NOMO-1 treated with dmso at 0.1 percent for 144 hours (cell line): ENCODE measurements around the gene ERCC2.
"Not testable (repeated sequence)": the region's sequence is repeated elsewhere in the genome, so short reads cannot be mapped to it uniquely, and the experiment has no call there.

Experiments used
- DNase-seq: peaks from one replicate; lab custom pipeline; 2025; ENCODE audit not compliant: unreplicated experiment; lab: John Stamatoyannopoulos, UW

The ERCC2 gene

DNA sequence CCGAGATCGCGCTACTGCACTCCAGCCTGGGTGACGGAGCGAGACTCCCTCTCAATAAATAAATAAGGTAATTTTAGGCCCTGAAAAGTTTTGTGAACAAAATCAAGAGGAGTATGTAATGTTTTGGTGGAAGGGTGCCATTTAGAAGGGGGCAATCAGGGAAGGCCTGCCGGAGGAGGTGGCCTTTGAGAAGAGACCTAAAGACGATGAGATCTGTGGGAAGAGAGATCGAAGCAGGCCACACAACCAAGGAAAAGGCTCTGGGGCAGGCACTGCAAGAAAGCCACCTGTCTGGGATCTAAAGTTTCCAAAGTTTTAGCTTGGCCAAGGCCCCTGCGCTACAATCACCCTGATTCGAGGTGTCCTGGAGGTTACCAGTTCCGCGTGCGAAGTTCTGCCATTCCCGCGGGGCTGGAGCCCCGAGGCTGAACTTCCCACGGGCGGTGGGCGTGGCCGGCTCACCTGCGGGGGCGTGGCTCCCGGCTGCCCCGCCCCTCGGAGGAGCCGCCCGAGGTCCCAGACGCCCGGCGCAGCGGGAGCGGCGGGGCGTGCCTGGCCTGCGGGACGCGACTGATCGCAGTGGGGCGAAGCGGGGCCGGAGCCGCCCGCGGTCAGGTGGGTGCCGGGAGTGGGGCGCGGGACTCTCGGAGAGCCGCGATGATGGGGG, 30.0 kb downstream of the ERCC2 start, which contains the start of gene KLC3:
TSS of gene KLC3 (plus strand) at position 519 of the 667 bp plus-strand sequence. CDS start 4,792 bp downstream, outside the sequence.
- no peak for DNase-seq

DNA sequence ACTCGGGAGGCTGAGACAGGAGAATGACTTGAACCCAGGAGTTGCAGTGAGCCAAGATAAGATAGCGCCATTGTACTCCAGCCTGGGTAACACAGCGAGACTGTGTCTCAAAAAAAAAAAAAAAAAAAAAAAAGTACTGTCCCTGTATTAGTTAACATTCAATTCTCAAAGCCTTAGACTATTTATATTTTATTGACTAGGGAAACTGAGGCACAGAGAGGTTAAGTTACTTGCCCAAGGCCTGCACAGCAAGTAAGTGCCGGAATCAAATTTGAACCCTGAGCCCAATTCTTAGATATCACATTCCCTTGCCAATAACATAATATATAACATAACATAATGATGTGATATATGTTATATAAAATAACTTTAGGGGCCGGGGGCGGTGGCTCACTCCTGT, 30.7 kb downstream of the ERCC2 start:
- no peak for DNase-seq

DNA sequence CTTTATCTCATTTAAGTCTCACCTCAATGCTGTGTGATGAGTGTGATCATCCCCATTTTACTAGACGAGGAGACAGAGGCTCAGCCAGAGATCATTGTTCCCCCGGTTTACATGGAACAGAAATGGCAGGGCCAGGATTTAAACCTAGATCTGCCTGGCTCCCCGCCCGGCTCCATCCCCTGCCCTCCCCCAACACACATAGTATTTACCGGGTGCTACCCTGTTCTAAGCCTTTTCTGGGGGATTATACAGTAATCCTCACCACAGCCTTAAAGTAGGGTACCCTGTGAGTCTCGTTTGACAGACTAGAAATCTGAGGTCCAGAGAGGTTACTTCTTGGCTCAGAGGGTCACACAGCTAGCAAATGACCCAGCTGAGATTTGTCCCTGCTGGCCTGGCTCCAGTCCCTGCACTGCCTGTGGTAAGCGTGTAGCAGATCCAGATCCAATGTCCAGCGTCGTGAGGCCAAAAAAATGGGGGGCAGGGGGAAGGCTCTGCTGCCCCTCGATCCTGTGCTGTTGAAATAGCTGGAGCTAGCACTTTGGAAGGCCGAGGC, 33.6 kb downstream of the ERCC2 start:
- no peak for DNase-seq

DNA sequence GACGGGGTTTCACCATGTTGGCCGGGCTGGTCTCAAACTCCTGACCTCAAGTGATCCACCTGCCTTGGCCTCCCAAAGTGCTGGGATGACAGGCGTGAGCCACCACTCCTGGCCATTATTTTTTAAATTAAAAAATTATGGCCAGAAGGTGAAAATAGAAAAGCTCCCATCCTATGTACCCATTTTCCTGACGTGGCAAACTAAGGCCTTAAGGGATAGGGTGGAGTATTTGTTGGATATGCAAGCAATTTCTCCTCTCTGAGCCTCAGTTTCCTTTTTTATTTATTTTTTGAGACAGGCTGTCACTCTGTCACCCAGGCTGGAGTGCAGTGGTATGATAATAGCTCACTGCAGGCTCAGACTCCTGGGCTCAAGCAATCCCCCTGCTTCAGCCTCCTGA, 35.5 kb downstream of the ERCC2 start:
- DNase-seq, result not testable (repeated sequence)

DNA sequence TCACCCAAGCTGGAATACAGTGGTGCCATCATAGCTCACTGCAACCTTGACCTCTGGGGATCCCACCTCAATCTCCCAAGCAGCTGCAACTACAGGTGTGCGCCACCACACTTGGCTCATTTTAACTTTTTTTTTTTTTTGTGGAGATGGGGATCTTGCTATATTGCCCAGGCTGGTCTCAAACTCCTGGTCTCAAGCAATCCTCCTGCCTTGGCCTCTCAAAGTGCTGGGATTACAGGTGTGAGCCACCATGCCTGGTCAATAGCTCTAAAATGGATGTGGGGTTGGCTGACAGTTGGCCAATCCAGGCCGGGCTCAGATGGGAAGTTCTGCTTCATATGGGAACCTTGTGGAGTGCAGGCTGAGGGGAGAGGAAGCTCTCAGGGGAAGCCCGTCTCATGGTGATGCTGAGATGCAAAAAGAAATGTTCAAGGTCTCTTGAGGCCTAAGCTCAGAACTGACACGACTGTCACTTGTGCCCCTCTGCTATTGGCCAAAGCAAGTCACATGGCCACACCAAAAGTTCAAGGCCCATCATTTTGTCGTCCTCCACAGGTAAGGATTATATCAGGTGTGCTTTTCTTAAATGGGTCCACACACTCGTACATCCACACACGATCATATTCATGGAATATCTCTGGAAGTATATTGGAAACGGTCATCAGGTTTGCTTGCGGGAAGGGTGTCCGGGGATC, 36.6 kb downstream of the ERCC2 start:
- DNase-seq, result no peak

DNA sequence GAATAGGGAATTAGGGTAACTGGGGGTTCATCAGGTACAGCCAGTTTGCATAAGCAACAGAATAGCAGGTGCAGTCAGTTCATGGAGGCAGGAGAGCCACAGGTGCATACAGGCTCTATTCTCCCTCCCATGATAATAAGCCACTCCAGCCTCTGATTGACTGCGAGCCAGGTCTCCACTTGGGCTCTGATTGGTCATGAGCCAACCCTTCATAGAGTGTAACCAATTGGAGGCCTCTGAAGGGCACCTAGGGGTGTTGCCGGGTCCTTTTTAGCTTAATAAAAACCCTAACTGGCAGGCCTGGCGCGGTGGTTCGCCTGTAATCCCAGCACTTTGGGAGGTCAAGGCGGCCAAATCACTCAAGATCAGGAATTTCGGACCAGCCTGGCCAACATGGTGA, 39.0 kb downstream of the ERCC2 start:
- DNase-seq, result no peak

DNA sequence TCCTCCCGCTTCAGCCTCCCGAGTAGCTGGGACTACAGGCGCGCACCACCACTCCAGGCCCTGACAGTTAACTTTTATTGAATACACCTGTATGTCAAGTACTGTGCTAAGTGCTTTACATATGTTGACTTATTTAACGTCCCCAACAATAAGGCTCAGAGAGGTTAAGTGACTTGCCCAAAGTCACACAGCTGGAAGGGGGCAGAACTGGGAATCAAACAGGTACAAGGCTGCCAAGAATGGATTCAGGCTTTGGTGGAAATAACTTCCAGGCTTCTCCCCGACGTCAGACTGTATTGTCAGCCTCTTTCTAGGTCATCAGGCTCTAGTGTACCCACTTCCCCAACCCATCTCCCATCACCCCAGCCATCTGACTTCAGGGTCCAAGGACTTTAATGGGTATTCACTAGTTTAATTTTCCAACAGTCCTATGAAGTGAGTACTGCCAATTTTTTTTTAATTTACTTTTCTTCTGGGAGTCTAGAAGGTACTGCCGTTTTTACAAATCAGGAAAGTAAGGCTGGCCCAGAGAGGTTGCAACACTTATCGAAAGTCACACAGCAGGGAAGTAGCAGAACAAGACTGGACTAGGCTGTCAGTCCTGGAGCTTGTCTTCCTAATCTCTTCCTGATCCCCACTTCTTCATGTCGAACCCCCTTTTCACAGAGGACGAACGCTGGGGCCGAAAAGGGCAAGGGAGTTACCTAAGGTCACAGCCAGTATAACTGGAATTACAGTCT, 42.8 kb downstream of the ERCC2 start:
- no peak for DNase-seq

DNA sequence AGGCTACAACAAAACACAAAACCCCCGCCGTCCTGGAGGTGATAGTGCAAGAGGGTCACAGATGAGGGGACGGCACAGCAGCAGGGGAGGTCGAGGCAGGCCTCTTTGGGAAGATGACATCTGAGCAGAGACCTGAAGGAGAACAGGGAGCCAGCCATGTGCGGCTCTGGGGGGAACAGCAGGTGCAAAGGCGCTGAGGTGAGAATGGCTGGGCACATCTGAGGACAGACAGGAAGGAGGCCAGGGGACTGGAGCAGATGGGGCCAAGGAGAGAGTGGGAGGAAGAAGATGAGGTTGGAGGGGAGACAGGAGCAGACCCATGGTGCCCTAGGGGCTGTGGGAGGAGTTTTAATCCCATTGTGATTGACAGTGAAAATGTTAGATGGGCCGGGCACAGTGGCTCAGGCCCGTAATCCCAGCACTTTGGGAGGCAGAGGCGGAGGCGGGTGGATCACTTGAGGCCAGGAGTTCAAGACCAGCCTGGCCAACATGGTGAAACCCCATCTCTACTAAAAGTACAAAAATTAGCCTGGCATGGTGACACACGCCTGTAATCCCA, 45.9 kb downstream of the ERCC2 start:
- DNase-seq, result no peak

DNA sequence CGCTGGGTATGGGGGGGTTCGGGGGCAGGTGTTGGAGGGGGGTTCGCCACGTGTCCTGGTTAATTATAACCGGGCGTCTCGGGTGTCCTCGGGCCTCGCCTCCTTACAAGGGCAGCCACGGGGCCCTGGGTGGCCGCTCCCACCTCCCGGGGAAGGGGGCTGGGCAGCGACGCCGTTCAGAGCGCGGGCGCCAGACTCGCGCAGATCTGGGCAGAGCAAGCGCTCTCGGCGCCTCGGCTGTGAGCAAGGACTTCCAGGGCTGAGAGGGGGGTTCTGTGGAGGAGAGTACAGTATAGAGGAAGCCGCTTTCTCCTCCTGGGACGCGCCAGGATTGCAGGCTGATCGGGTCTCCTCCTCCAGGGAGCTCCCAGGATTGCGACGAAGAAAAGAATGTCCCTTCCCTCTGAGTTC, 46.7 kb downstream of the ERCC2 start:
- DNase-seq, result no peak

DNA sequence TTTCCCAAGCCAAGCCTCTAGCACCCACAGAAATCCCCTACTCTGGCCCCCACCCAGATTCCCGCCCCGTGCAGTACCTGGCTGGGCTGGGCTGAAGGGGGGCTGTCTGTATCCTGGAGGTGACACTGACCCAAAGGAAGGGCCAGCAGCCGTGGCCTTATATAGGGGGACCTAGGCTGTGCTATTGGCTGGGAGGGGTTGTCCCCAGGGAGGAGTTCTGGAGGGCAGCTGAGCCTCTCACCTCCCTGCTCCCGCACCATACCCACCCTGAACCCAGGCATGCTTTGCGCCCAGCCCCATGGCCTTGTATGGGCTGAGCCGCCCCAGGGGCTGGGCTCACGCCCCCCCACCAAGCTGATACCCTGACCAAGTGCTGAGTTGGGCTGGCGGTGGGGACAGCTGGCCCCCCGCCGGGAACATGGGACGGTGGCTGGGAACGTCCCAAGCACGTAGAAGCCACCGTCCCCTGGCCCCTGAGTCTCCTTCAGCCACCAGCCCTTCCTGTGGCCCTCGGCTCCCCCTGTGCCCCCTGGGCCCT, 47.6 kb downstream of the ERCC2 start, which contains the start of gene CKM:
TSS of gene CKM (minus strand) at position 132 of the 538 bp plus-strand sequence. CDS start 3,162 bp downstream, outside the sequence.
- DNase-seq, result no peak

DNA sequence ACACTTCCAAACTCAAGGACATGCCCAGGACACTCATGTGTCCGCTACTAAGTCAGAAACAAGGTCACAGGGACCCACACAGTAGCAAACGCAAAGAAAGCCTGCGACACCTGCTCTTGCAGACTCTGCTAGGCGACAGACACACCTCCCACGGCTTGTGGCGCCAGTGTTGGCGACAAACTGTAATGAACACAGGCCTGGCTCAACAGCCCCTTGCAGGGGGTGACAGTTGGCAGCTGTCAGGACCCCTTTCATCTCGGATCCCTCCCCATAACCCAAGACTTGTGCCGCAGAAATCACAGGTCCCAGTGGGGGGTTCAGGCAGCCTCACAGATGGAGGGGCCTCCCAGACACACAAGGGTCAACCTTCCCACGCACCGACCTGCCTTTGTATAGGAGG, 48.1 kb downstream of the ERCC2 start:
- no peak for DNase-seq

DNA sequence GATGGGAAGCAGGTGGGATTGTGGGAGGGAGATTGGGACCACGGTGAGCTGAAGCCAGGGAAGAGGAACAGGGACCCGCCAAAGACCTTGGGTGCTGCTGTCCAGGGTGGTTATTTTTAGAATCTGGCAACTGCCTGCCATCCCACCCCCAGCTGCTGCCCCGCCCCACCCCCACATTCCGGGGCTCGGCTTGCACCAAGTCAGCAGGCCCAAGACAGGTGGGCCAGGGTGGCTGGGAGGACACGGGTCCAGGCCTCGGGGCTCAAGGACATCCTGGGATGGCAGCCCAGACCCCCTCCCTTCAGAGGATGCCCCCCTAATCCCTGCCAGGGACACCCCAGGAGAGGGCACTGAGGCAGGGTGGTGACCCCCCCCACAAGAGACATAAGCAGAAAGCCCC, 48.5 kb downstream of the ERCC2 start:
- no peak for DNase-seq

DNA sequence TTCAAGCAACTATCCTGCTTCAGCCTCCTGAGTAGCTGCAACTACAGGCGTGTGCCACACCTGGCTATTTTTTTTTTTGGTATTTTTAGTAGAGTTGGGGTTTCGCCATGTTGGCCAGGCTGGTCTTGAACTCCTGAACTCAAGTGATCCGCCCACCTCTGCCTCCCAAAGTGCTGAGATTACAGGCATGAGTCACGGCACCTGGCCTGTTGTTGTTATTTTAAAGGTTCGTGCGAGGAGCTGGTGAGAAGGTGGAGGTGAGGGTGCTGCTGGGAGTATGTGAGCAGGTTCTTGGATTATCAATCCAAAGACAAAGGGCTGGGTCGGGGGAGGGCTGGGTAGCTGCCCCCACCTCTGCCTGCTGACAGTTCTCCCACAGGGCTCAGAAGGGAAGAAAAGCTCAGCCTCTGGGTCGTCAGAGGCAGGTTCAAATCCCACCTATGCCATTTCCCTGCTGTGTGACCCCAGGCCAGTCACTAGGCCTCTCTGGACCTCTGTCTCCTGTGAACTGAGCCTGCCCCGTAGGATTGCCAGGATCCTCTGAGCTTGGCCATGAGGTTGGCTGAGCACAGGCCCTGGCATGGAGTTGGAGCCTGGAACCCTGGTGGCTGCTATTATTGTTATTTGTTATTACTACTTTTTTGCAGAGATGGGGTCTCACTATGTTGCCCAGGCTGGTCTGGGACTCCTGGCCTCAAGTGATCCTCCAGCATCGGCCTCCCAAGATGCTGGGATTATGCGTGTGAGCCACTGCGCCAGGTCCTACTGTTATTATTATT, 49.2 kb downstream of the ERCC2 start:
- no peak for DNase-seq

DNA sequence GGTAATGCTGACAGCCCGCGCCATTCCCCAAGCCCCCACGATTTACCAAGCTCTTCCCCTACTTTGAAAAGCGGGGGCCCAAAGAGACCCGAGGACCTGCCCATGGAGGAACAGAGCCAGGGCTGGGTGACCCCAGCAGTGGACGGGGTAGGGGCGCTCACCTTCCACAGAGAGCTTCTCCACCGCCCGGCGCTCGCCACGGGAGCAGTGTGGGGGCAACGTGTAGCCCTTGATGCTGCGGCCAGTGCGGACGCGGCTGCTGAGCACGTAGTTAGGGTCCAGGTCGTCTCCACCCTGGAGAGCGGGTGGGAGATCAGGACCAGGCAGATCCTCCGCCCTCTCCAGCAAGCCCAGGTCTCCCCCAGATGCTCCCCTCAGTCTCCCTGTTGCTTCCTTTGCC, 55.1 kb downstream of the ERCC2 start:
- DNase-seq, result no peak

DNA sequence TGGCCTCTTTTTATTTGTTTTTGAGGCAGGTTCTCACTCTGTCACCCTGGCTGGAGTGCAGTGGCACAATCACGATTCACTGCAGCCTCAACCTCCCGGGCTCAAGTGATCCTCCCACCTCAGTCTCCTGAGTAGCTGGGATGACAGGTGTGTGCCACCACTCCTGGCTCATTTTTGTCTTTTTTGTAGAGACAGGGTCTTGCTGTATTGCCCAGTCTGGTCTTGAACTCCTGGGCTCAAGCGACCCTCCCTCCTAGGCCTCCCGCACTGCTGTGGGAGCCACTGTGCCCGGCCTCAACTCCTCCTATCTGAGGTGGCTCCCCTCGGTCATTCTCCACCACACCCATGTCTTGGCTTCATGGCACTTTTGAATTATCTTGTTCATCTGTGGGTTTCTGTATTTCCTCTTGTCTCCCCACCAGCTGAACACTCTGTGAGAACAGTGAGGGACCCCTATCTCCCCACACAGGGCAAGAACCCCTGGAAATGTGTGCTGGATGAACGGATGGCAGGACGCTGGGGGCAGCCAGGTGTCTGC, 55.6 kb downstream of the ERCC2 start:
- DNase-seq, result no peak

DNA sequence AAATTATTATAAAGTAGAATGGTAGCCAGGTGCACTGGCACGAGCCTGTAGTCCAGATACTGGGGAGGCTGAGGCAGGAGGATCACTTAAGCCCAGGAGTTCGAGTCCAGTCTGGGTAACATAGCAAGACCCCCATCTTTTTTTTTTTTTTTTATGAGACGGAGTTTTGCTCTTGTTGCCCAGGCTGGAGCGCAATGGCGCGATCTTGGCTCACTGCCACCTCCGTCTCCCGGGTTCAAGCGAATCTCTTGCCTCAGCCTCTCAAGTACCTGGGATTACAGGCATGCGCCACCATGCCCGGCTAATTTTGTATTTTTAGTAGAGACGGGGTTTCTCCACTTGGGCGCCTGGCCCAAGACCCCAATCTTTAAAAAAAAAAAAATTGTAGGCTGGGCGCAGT, 58.1 kb downstream of the ERCC2 start:
- DNase-seq, result not testable (repeated sequence)

DNA sequence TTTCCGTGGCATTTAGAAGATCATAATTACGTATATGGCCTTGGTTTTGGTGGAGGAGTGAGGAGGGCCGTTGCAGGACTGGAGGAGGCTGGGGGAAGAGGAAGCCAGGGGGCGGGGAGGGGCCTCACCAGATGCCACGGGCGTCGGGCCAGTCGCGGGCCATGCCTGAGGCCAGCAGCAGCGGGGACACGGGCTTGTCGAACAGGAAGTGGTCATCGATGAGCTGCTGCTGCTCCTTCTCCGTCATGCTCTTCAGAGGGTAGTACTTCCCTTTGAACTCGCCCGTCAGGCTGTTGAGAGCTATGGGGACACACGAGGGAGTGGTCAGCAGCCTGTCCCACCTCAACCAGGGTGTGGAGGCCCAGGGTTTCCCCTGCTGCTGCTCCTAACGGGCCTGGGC, 58.8 kb downstream of the ERCC2 start:
- DNase-seq, result no peak

DNA sequence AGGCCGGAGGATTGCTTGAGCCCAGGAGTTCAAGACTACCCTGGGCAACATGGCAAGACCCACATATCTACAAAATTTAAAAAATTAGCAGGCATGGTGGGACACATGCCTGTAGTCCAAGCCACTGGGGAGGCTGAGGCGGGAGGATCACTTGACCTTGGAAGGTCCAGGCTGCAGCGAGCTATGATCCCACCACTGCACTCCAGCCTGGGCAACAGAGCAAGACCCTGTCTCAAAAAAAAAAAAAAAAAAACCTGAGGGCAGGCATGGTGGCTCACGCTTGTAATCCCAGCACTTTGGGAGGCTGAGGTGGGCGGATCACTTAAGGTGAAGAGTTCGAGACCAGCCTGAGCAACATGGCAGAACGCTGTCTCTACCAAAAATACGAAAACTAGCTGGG, 61.1 kb downstream of the ERCC2 start:
- DNase-seq, result not testable (repeated sequence)

DNA sequence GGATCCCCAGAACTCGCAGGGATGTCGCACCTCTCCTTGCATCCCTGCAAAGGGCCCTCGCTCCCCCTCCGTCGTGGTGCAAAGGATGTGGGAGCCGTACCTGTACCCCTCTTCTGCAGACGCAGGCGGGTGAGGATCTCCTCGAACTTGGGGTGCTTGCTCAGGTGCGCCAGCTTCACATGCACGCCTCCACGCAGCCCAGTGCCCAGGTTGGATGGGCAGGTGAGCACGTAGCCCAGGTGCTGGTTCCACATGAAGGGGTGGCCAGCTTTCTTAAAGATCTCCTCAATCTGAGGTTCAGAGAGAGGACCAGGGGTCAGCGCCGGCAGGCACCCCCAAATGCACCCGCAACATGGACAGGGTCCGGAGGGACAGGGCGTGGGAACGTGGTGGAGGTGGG, 63.0 kb downstream of the ERCC2 start:
- DNase-seq, result no peak

DNA sequence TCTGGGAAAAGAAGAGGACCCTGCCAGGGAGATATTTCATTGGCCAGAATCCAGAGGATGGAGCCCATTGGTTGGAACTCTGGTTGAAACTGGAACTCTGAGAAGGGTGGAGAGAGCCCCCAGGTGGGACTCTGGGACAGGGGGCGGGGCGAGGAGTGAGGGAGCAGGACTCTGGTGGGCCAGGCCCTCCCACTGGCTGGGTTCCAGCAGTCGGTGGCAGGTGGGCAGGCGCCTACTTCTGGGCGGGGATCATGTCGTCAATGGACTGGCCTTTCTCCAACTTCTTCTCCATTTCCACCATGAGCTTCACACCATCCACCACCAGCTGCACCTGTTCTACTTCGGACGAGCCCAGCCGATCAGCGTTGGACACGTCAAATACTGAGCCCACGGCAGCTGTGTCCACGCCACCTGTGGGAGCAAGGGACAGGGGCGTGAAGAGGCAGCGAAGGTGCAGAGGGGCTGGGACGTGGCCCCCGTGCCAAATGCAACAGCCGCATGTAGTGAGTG, 63.8 kb downstream of the ERCC2 start:
- no peak for DNase-seq
